IMR-90 (cell line): Measurements from ENCODE around the gene LIN52. TPM values are rescaled to one million over a fixed set of nuclear protein-coding genes. Genes with fewer than 3 reads are reported as not detected.
A peak's percentile ranks its signal among the peaks of the same experiment; 100 is the strongest.

Experiments used
- ATAC-seq: fragments of 200-7000 bp; cut with Tn5 transposase; 2 replicates; pipeline ENCODE4 v1.9.1; 2020; ENCODE audit warnings: low read depth, mild to moderate bottlenecking, moderate library complexity
- BruUV-seq: library from RNA; stranded (reverse); fragments of 400-500 nt; replicated peaks from 2 replicates; lab custom pipeline; 2021; lab: Mats Ljungman, UMichigan
- CTCF ChIA-PET: fragments of 300-600 bp; formaldehyde crosslinking; extraction: SDS; loops from one replicate; lab custom pipeline; 2021; ENCODE audit warnings: antibody characterized with exemption; lab: Yijun Ruan, JAX
- POLR2A ChIA-PET: fragments of 300-600 bp; sonication (Branson Sonifier 250); formaldehyde crosslinking; loops from one replicate; lab custom pipeline; 2022; ENCODE audit warnings: antibody characterized with exemption; ENCODE audit not compliant: unreplicated experiment; lab: Charles Lee
- DNase-seq: peaks from one replicate; pipeline ENCODE4 v3.0.0; 2013
- H2AFZ ChIP-seq: replicated peaks from 2 replicates; pipeline ENCODE3; 2013; ENCODE audit warnings: low read length, mild to moderate bottlenecking; ENCODE audit not compliant: poor library complexity
- H2AK5ac ChIP-seq: 2 replicates; pipeline ENCODE4 v1.6.1; 2013; ENCODE audit warnings: low read depth, low read length, inconsistent platforms
- H2AK9ac ChIP-seq: replicated peaks from 2 replicates; pipeline ENCODE3; 2013; ENCODE audit warnings: mild to moderate bottlenecking, low read depth, low read length, moderate library complexity; ENCODE audit not compliant: poor library complexity
- H2BK120ac ChIP-seq: 2 replicates; pipeline ENCODE4 v1.6.1; 2013; ENCODE audit warnings: low read depth, low read length, inconsistent platforms
- H2BK15ac ChIP-seq: 3 replicates; pipeline ENCODE4 v1.6.1; 2013; ENCODE audit warnings: low read depth, low read length, inconsistent platforms
- H2BK20ac ChIP-seq: 2 replicates; pipeline ENCODE4 v1.6.1; 2013; ENCODE audit warnings: low read depth, mild to moderate bottlenecking, inconsistent platforms, low read length, moderate library complexity
- H2BK5ac ChIP-seq: 2 replicates; pipeline ENCODE4 v1.6.1; 2013; ENCODE audit warnings: mild to moderate bottlenecking, low read depth, low read length, inconsistent platforms; ENCODE audit not compliant: poor library complexity, severe bottlenecking
- H3K14ac ChIP-seq: replicated peaks from 2 replicates; pipeline ENCODE4 v1.6.1; 2013; ENCODE audit warnings: low read depth, low read length, inconsistent platforms
- H3K18ac ChIP-seq: 2 replicates; pipeline ENCODE4 v1.6.1; 2013; ENCODE audit warnings: low read depth, low read length, control low read depth
- H3K23ac ChIP-seq: 2 replicates; pipeline ENCODE4 v1.6.1; 2013; ENCODE audit warnings: low read depth, low read length, inconsistent platforms
- H3K27ac ChIP-seq: 2 replicates; pipeline ENCODE4 v1.5.1; 2013; ENCODE audit warnings: mild to moderate bottlenecking, control low read depth, low read length; ENCODE audit not compliant: insufficient read depth
- H3K27me3 ChIP-seq: 2 replicates; pipeline ENCODE4 v1.6.1; 2013; ENCODE audit warnings: low read length; ENCODE audit not compliant: control insufficient read depth, insufficient read depth
- H3K36me3 ChIP-seq: 2 replicates; pipeline ENCODE4 v1.6.1; 2013; ENCODE audit warnings: low read length, mixed read lengths; ENCODE audit not compliant: control insufficient read depth, insufficient read depth
- H3K4ac ChIP-seq: 2 replicates; pipeline ENCODE4 v1.6.1; 2013; ENCODE audit warnings: low read depth, low read length, inconsistent platforms
- H3K4me1 ChIP-seq: 2 replicates; pipeline ENCODE4 v1.6.1; 2013; ENCODE audit warnings: low read length, mixed read lengths; ENCODE audit not compliant: control insufficient read depth, insufficient read depth
- H3K4me2 ChIP-seq: 2 replicates; pipeline ENCODE4 v1.6.1; 2013; ENCODE audit warnings: low read depth, mild to moderate bottlenecking, control low read depth, low read length, moderate library complexity
- H3K4me3 ChIP-seq: 2 replicates; pipeline ENCODE4 v1.5.1; 2013; ENCODE audit warnings: low read depth, mild to moderate bottlenecking, control low read depth, low read length, moderate library complexity; ENCODE audit not compliant: insufficient read depth
- H3K56ac ChIP-seq: 2 replicates; pipeline ENCODE4 v1.6.1; 2013; ENCODE audit warnings: low read length, inconsistent platforms; ENCODE audit not compliant: insufficient read depth; ENCODE audit errors: extremely low read depth
- H3K79me1 ChIP-seq, 2 experiments: 2 replicates each; pipeline ENCODE4 v1.6.1; 2013; ENCODE audit warnings: low read length in 2 of 2, inconsistent platforms in 1 of 2, low read depth in 1 of 2
- H3K9ac ChIP-seq: 2 replicates; pipeline ENCODE4 v1.6.1; 2013; ENCODE audit warnings: low read depth, low read length, control low read depth
- H3K9me1 ChIP-seq: 2 replicates; pipeline ENCODE4 v1.6.1; 2013; ENCODE audit warnings: low read length, inconsistent platforms; ENCODE audit not compliant: insufficient read depth
- H3K9me3 ChIP-seq: 2 replicates; pipeline ENCODE4 v1.6.1; 2013; ENCODE audit warnings: low read length; ENCODE audit not compliant: control insufficient read depth, insufficient read depth
- H4K20me1 ChIP-seq: 2 replicates; pipeline ENCODE4 v1.6.1; 2013; ENCODE audit warnings: low read length, inconsistent platforms; ENCODE audit not compliant: insufficient read depth
- H4K5ac ChIP-seq: 2 replicates; pipeline ENCODE4 v1.6.1; 2013; ENCODE audit warnings: mild to moderate bottlenecking, low read depth, low read length, control low read depth
- H4K8ac ChIP-seq, 2 experiments: 2 replicates each; pipeline ENCODE4 v1.6.1; 2013; ENCODE audit warnings: low read depth in 2 of 2, low read length in 2 of 2, control low read depth in 1 of 2, inconsistent platforms in 1 of 2
- H4K91ac ChIP-seq: 2 replicates; pipeline ENCODE4 v1.6.1; 2013; ENCODE audit warnings: low read depth, low read length, inconsistent platforms; ENCODE audit not compliant: insufficient read depth
- BHLHE40 ChIP-seq: fragments of 150-350 bp; IDR thresholded peaks from 2 replicates; pipeline ENCODE4 v1.6.1; 2016; ENCODE audit warnings: mild to moderate bottlenecking, low read depth, low read length
- ELK1 ChIP-seq: fragments of 150-350 bp; IDR thresholded peaks from 2 replicates; pipeline ENCODE4 v1.6.1; 2016; ENCODE audit warnings: low read depth, mild to moderate bottlenecking, low read length, moderate library complexity, borderline replicate concordance
- POLR2A ChIP-seq: IDR thresholded peaks from 2 replicates; pipeline ENCODE4 v1.6.1; 2012; ENCODE audit warnings: mild to moderate bottlenecking, low read depth, low read length
- RCOR1 ChIP-seq: IDR thresholded peaks from 2 replicates; pipeline ENCODE4 v1.6.1; 2012; ENCODE audit warnings: mild to moderate bottlenecking, low read length, improper control_type of control experiment; ENCODE audit not compliant: insufficient replicate concordance
- RFX5 ChIP-seq: IDR thresholded peaks from 2 replicates; pipeline ENCODE4 v1.8.0; 2012; ENCODE audit warnings: low read depth, mild to moderate bottlenecking, low read length, moderate library complexity
- SMC3 ChIP-seq: fragments of 150-350 bp; IDR thresholded peaks from 2 replicates; pipeline ENCODE4 v1.6.1; 2016; ENCODE audit warnings: low read depth, mild to moderate bottlenecking, antibody characterized with exemption, low read length, moderate library complexity
- USF2 ChIP-seq: fragments of 150-350 bp; IDR thresholded peaks from 2 replicates; pipeline ENCODE4 v1.6.1; 2017; ENCODE audit warnings: mild to moderate bottlenecking, antibody characterized with exemption, low read length, low read depth
- WGBS, 2 experiments: methylation state at CpG; one replicate each; pipeline versions ENCODE4 v1.1.5 to v1.1.7; 2013; ENCODE audit warnings: missing lambda C conversion rate in 2 of 2; ENCODE audit not compliant: insufficient read length in 1 of 2; ENCODE audit errors: extremely low coverage in 2 of 2; 5-methylcytosine and 5-hydroxymethylcytosine counted together
- dilution Hi-C: fragments of 300-500 bp; cut with HindIII; formaldehyde crosslinking; loops from one replicate; pipeline ENCODE4 v1.14.3; 2018; ENCODE audit warnings: low sequenced_read_pairs; ENCODE audit not compliant: unreplicated experiment
- in situ Hi-C: fragments of 300-500 bp; cut with MboI; formaldehyde crosslinking; loops from 3 replicates; pipeline ENCODE4 v1.14.3; 2019; ENCODE audit warnings: low sequenced_read_pairs, inconsistent platforms, mixed read lengths
- intact Hi-C: fragments of 100-400 bp; cut with micrococcal nuclease; formaldehyde crosslinking; loops from 2 replicates; pipeline ENCODE4 v1.10.0; 2022
- polyA plus RNA-seq, 3 experiments: library from polyadenylated mRNA; depleted of rRNA; stranded (reverse); fragments of >200 nt; gene quantifications; 2 replicates each; pipeline ENCODE4 v1.2.3, GENCODE V29; 2012; ENCODE audit warnings: low replicate concordance in 1 of 3
- total RNA-seq: library from RNA; depleted of rRNA; stranded (reverse); fragments of >200 nt; gene quantifications from 2 replicates; pipeline ENCODE4 v1.2.3, GENCODE V29; 2012

The LIN52 gene
- total and polyA plus RNA-seq, 2 of the 4 experiments (the other 2 are of a cell fraction), result 6.1 to 11.5 TPM

- in situ Hi-C loops, result loop anchor here (25.0 kb wide), 1 partner anchor 530 kb away; no protein-coding TSS in a partner anchor
- DNase-seq (no peak), ATAC-seq (peak; percentile 17; the same call in 1 of the 2 replicates)
- no peak overlapping the region for H3K4ac ChIP-seq
- no peaks in the 10 kb centered on the region for H3K4me1 ChIP-seq
- no peaks in the 10 kb centered on the region for H4K20me1 ChIP-seq
- H3K56ac ChIP-seq, result no peak overlapping the region
- dilution Hi-C loops, result no loop called here
- H3K9me3 ChIP-seq, result no peaks in the 10 kb centered on the region
- no peak overlapping the region for H3K9ac ChIP-seq
- no peak overlapping the region for H2AK9ac ChIP-seq
- peak overlapping the region; percentile 65 for H2AFZ ChIP-seq
- H3K18ac ChIP-seq, result no peak overlapping the region
- H2BK5ac ChIP-seq, result no peak overlapping the region
- no peak overlapping the region for H3K23ac ChIP-seq
- no peak overlapping the region for H2BK120ac ChIP-seq
- H3K4me2 ChIP-seq, result no peak overlapping the region
- CTCF ChIA-PET, result no interaction called here
- WGBS, 2 experiments, result 80% methylated on average over 1 of the region's 2 CpGs; no CpG with 5 or more reads in 1 of the 2 experiments
- no peak overlapping the region for H3K14ac ChIP-seq
- no peak overlapping the region for H4K5ac ChIP-seq
- H2BK15ac ChIP-seq, result no peak overlapping the region
- no peaks in the 10 kb centered on the region for H3K27me3 ChIP-seq
- H3K36me3 ChIP-seq, result no peaks in the 10 kb centered on the region
- H2BK20ac ChIP-seq, result no peak overlapping the region
- no peak overlapping the region for H3K27ac ChIP-seq
- POLR2A ChIA-PET, result no interaction called here
- TF ChIP-seq RFX5 (no peak), USF2 (no peak), SMC3 (no peak), BHLHE40 (no peak), RCOR1 (no peak), ELK1 (no peak), POLR2A (no peak)
- peaks cover 5% of the 10 kb centered on the region; the same call in 1 of the 2 replicates for H3K9me1 ChIP-seq
- H2AK5ac ChIP-seq, result no peak overlapping the region
- intact Hi-C loops, result no loop called here
- H4K8ac ChIP-seq, result no peak overlapping the region
- H3K4me3 ChIP-seq, result no peak overlapping the region
- no TSS peak for BruUV-seq
- H3K79me1 ChIP-seq, result no peaks in the 10 kb centered on the region
- H4K91ac ChIP-seq, result no peak overlapping the region
Measured at GRCh38 chr14:74042296-74042695, 42.5 kb upstream of the LIN52 start.
